22Rv1 (cell line): ENCODE measurements around the gene WNT9A.

ENCODE experiments used
- CTCF ChIP-seq: fragments of 450-650 bp; IDR thresholded peaks from 2 replicates; pipeline ENCODE4 v1.5.1; 2017; ENCODE audit warnings: mild to moderate bottlenecking
- ZFX ChIP-seq: fragments of 450-650 bp; IDR thresholded peaks from 2 replicates; pipeline ENCODE4 v1.6.1; 2017; ENCODE audit warnings: antibody characterized with exemption, borderline replicate concordance

DNA sequence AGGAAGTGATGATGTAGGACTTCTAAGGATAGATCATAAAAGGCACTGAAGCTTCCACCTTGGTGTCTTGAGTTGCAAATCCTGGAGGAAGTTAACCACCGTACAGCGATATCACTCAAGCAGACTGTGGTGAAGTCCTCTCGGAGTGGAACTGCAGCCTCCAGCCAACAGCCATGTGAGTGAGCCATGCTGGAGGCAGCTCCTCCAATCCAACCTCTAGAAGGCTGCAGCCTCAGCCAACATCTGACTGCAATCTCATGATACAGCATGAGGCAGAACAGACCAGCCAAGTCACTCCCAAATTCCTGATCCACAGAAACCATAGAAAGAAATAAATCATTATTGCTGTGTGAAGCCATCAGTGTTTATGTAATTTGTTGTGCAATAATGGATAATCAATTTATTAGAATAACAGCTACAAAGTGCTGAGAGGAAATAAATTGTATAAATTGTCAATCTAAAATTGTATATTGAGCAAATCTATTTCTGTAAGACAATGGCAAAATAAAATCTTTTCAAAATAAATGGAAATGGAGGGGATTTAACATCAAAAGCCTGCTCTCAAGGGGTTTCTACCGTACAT, 67.3 kb downstream of the WNT9A start:
- TF ChIP-seq CTCF (no peak), ZFX (no peak)
